Endothelial cell of umbilical vein (primary cell): ENCODE results near the gene RALGPS1. TPM values are rescaled to one million over a fixed set of nuclear protein-coding genes. Genes with fewer than 3 reads are reported as not detected.

Experiments
- BruUV-seq: library from RNA; stranded (reverse); fragments of 400-500 nt; replicated peaks from 2 replicates; lab custom pipeline; 2021; lab: Mats Ljungman, UMichigan
- CTCF ChIA-PET: fragments of 300-600, 350-600 bp; sonication (Branson Sonifier 250); formaldehyde crosslinking; loops from one replicate; lab custom pipeline; 2021; ENCODE audit warnings: antibody characterized with exemption, inconsistent platforms; lab: Charles Lee
- POLR2A ChIA-PET: fragments of 300-600, 350-600 bp; sonication (Branson Sonifier 250); formaldehyde crosslinking; loops from one replicate; lab custom pipeline; 2021; ENCODE audit warnings: antibody characterized with exemption, inconsistent platforms; lab: Charles Lee
- DNase-seq: peaks from one replicate; pipeline ENCODE4 v3.0.0-alpha.2; 2011; ENCODE audit warnings: low read depth, low spot score
- FAIRE-seq: peaks from 2 replicates; lab custom pipeline; 2011; peaks lifted over from hg19 to GRCh38; lab: Jason Lieb, UNC
- H2AFZ ChIP-seq: 2 replicates; pipeline ENCODE4 v1.6.0; 2012; ENCODE audit warnings: low read depth, low read length, control low read depth, inconsistent platforms
- H3K27ac ChIP-seq: 2 replicates; pipeline ENCODE4 v1.5.1; 2011; ENCODE audit warnings: low read depth, mild to moderate bottlenecking, control low read depth, low read length, moderate library complexity; ENCODE audit not compliant: insufficient read depth
- H3K27me3 ChIP-seq, 2 experiments: 2 replicates each; pipeline versions ENCODE4 v1.6.0 to v1.6.1; 2011; ENCODE audit warnings: low read length in 2 of 2, mixed read lengths in 1 of 2; ENCODE audit not compliant: control insufficient read depth in 2 of 2, insufficient read depth in 2 of 2
- H3K36me3 ChIP-seq, 2 experiments: 2 replicates in 1 of 2; 3 replicates in 1 of 2; pipeline ENCODE4 v1.5.1; 2011; ENCODE audit warnings: low read length in 2 of 2, mild to moderate bottlenecking in 1 of 2, moderate library complexity in 1 of 2; ENCODE audit not compliant: control insufficient read depth in 2 of 2, insufficient read depth in 2 of 2; ENCODE audit errors: extremely low read depth in 1 of 2
- H3K4me1 ChIP-seq: 3 replicates; pipeline ENCODE4 v1.5.1; 2011; ENCODE audit warnings: mild to moderate bottlenecking, low read length; ENCODE audit not compliant: control insufficient read depth, insufficient read depth; ENCODE audit errors: extremely low read depth
- H3K4me2 ChIP-seq: 2 replicates; pipeline ENCODE4 v1.6.1; 2011; ENCODE audit warnings: low read length, control low read depth, mixed read lengths; ENCODE audit not compliant: insufficient read depth
- H3K4me3 ChIP-seq, 3 experiments: fragments of 200-600 bp in 1 of 3; sonication (generic), shearing (Covaris generic) in 1 of 3; replicated peaks in 1 of 3; 2 replicates each; pipeline ENCODE4 v1.5.1; 2011 to 2016; ENCODE audit warnings: control low read depth in 3 of 3, low read length in 3 of 3, mild to moderate bottlenecking in 2 of 3, inconsistent platforms in 1 of 3, low read depth in 1 of 3, moderate library complexity in 1 of 3; ENCODE audit not compliant: insufficient read depth in 1 of 3
- H3K79me2 ChIP-seq: 2 replicates; pipeline ENCODE4 v1.6.0; 2012; ENCODE audit warnings: low read length, inconsistent platforms; ENCODE audit not compliant: control insufficient read depth, insufficient read depth
- H3K9ac ChIP-seq: replicated peaks from 2 replicates; pipeline ENCODE3; 2011; ENCODE audit warnings: low read length, control low read depth; ENCODE audit not compliant: insufficient read depth; ENCODE audit errors: extremely low read depth
- H3K9me1 ChIP-seq: replicated peaks from 3 replicates; pipeline ENCODE4 v1.6.0; 2011; ENCODE audit warnings: mild to moderate bottlenecking, low read length; ENCODE audit not compliant: control insufficient read depth, insufficient read depth; ENCODE audit errors: extremely low read depth
- H3K9me3 ChIP-seq: replicated peaks from 2 replicates; pipeline ENCODE4 v1.5.1; 2012; ENCODE audit warnings: low read length, inconsistent platforms; ENCODE audit not compliant: control insufficient read depth, insufficient read depth
- H4K20me1 ChIP-seq: replicated peaks from 2 replicates; pipeline ENCODE3; 2011; ENCODE audit warnings: mild to moderate bottlenecking, low read length; ENCODE audit not compliant: control insufficient read depth, insufficient read depth; ENCODE audit errors: extremely low read depth
- CTCF ChIP-seq, 2 donors: IDR thresholded peaks; 1 replicate in 1 of 2; 2 replicates in 1 of 2; pipeline ENCODE4 v1.5.1; 2011; ENCODE audit warnings: low read length in 2 of 2, mild to moderate bottlenecking in 2 of 2, moderate library complexity in 2 of 2, control low read depth in 1 of 2, inconsistent platforms in 1 of 2, low read depth in 1 of 2; ENCODE audit not compliant: insufficient read depth in 1 of 2; ENCODE audit errors: extremely low read depth in 1 of 2
- EZH2 ChIP-seq: IDR thresholded peaks from 2 replicates; pipeline ENCODE4 v1.6.1; 2012; ENCODE audit warnings: borderline replicate concordance, low read depth, mild to moderate bottlenecking, moderate library complexity, low read length, inconsistent platforms; ENCODE audit not compliant: severe bottlenecking
- FOS ChIP-seq: IDR thresholded peaks from 2 replicates; pipeline ENCODE4 v1.6.1; 2011; ENCODE audit warnings: mild to moderate bottlenecking, low read length, moderate library complexity, borderline replicate concordance; ENCODE audit not compliant: insufficient read depth
- GATA2 ChIP-seq: IDR thresholded peaks from 2 replicates; pipeline ENCODE4 v1.7.0; 2011; ENCODE audit warnings: low read depth, mild to moderate bottlenecking, moderate library complexity, mixed read lengths, low read length; ENCODE audit not compliant: insufficient read length, insufficient read depth
- JUN ChIP-seq: IDR thresholded peaks from 2 replicates; pipeline ENCODE4 v1.6.1; 2011; ENCODE audit warnings: borderline replicate concordance, low read depth; ENCODE audit not compliant: insufficient read length, insufficient read depth
- MAX ChIP-seq: IDR thresholded peaks from 2 replicates; pipeline ENCODE4 v1.6.1; 2011; ENCODE audit not compliant: insufficient read depth, insufficient read length
- MYC ChIP-seq: IDR thresholded peaks from one replicate; pipeline ENCODE4 v1.6.1; 2011; ENCODE audit warnings: mild to moderate bottlenecking, low read depth, low read length
- POLR2A ChIP-seq: IDR thresholded peaks from 2 replicates; pipeline ENCODE4 v1.6.1; 2012; ENCODE audit warnings: low read depth, mild to moderate bottlenecking, control low read depth, low read length
- POLR2AphosphoS5 ChIP-seq: IDR thresholded peaks from 2 replicates; pipeline ENCODE4 v1.6.1; 2012; ENCODE audit warnings: low read depth, mild to moderate bottlenecking, control low read depth, low read length, moderate library complexity; ENCODE audit not compliant: insufficient read depth
- dilution Hi-C: fragments of 300-500 bp; cut with MboI; formaldehyde crosslinking; loops from one replicate; pipeline ENCODE4 v1.15.0; 2019; ENCODE audit warnings: low sequenced_read_pairs; ENCODE audit not compliant: extremely low pct_ligation_motif_present
- intact Hi-C: fragments of 100-400 bp; cut with micrococcal nuclease; formaldehyde crosslinking; loops from one replicate; pipeline ENCODE4 v1.10.0; 2022
- polyA plus RNA-seq, 4 experiments: library from polyadenylated mRNA; depleted of rRNA in 3 of 4; stranded (reverse) in 3 of 4; unstranded in 1 of 4; fragments of >200 nt; gene quantifications; 2 replicates each; pipeline versions ENCODE4 v1.2.1 to v1.2.3, GENCODE V29; 2011 to 2012; ENCODE audit warnings: missing spikeins in 1 of 4
- total RNA-seq: library from RNA; stranded (reverse); gene quantifications from 2 replicates; pipeline ENCODE4 v1.2.3, GENCODE V29; 2021

Gene RALGPS1
- total and polyA plus RNA-seq, 2 donors (not counting 3 experiments of a cell fraction or from before 2014, with no cell fraction given) = 3.8 to 5.5 TPM

DNA sequence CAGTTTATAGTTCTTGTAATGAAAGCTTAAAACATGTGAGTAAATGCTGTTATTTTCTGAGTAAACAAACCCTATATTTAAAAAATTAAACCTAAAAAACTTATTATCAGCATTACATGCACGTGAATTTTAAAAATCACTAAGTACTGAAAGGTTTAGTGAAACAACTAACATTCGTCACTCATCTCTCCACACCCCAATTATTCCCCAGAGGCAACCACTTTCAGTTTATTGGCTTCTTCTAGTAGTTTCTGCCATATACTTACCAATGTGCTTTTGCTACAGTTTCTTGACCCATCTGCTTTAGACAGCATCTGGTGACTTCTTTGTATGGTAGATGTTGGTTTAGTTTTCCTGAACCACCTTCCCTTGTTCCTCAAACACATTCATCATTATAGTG is 149.8 kb downstream of the RALGPS1 start:
- no peak overlapping the region for H3K27ac ChIP-seq
- CTCF ChIA-PET = interaction anchor here (2.8 kb wide), 1 partner anchor 15 kb away, joined by 10 read pairs; no protein-coding TSS in a partner anchor
- H3K79me2 ChIP-seq = no peaks in the 10 kb centered on the region
- intact Hi-C loops = no loop called here
- no peaks in the 10 kb centered on the region for H3K27me3 ChIP-seq
- DNase-seq (no peak), FAIRE-seq (no peak)
- H3K9ac ChIP-seq = no peak overlapping the region
- BruUV-seq = no TSS peak
- no peak overlapping the region for H3K4me3 ChIP-seq
- no peaks in the 10 kb centered on the region for H4K20me1 ChIP-seq
- H3K9me1 ChIP-seq = no peaks in the 10 kb centered on the region
- no peak overlapping the region for H3K4me2 ChIP-seq
- no peak overlapping the region for H2AFZ ChIP-seq
- POLR2A ChIA-PET = no interaction called here
- TF ChIP-seq JUN (no peak), EZH2 (no peak), FOS (no peak), MAX (no peak), MYC (no peak), CTCF (IDR thresholded peaks at IDR 0.05; ENCODE audit: extremely low read depth in 1 of 2, insufficient read depth in 1 of 2, low read depth in 1 of 2, low read length in 2 of 2) (no peak), POLR2A (no peak), GATA2 (no peak), POLR2AphosphoS5 (no peak)
- dilution Hi-C loops = no loop called here
- H3K4me1 ChIP-seq = peaks cover 13% of the 10 kb centered on the region
- no peaks in the 10 kb centered on the region for H3K9me3 ChIP-seq
- no peaks in the 10 kb centered on the region for H3K36me3 ChIP-seq
